HEK293 (cell line): ENCODE measurements around the gene TARDBP.

Source experiments
- KLF1 ChIP-seq: fragments of 450-650 bp; formaldehyde crosslinking; IDR thresholded peaks from 2 replicates; pipeline ENCODE4 v1.5.1; 2016; ENCODE audit warnings: missing biosample characterization, missing genetic modification characterization
- KLF8 ChIP-seq: fragments of 450-650 bp; formaldehyde crosslinking; IDR thresholded peaks from 2 replicates; pipeline ENCODE4 v1.5.1; 2016; ENCODE audit warnings: missing biosample characterization, missing genetic modification characterization
- MEIS1 ChIP-seq: sonication (generic); formaldehyde crosslinking; IDR thresholded peaks from 2 replicates; pipeline ENCODE4 v1.8.1; 2022; ENCODE audit warnings: missing genetic modification reagents, mild to moderate bottlenecking, borderline replicate concordance
- MYNN ChIP-seq: fragments of 450-650 bp; formaldehyde crosslinking; IDR thresholded peaks from 2 replicates; pipeline ENCODE4 v1.5.1; 2016; ENCODE audit warnings: missing biosample characterization, missing genetic modification characterization, borderline replicate concordance
- SP2 ChIP-seq: fragments of 450-650 bp; formaldehyde crosslinking; IDR thresholded peaks from 2 replicates; pipeline ENCODE4 v1.5.1; 2016; ENCODE audit warnings: missing biosample characterization, missing genetic modification characterization
- WT1 ChIP-seq: fragments of 450-650 bp; formaldehyde crosslinking; IDR thresholded peaks from 2 replicates; pipeline ENCODE4 v1.5.1; 2016; ENCODE audit warnings: missing biosample characterization, missing genetic modification characterization
- YY2 ChIP-seq: fragments of 450-650 bp; formaldehyde crosslinking; IDR thresholded peaks from 2 replicates; pipeline ENCODE4 v1.5.1; 2016; ENCODE audit warnings: missing biosample characterization, missing genetic modification characterization
- ZBTB21 ChIP-seq: fragments of 450-650 bp; formaldehyde crosslinking; IDR thresholded peaks from 2 replicates; pipeline ENCODE4 v1.5.1; 2017; ENCODE audit warnings: missing biosample characterization, missing genetic modification characterization
- ZBTB7A ChIP-seq: fragments of 450-650 bp; formaldehyde crosslinking; IDR thresholded peaks from 2 replicates; pipeline ENCODE4 v1.5.1; 2016; ENCODE audit warnings: low read depth, missing biosample characterization, missing genetic modification characterization
- ZFP69B ChIP-seq: fragments of 450-650 bp; formaldehyde crosslinking; IDR thresholded peaks from 2 replicates; pipeline ENCODE4 v1.5.1; 2016; ENCODE audit warnings: missing biosample characterization, missing genetic modification characterization
- ZNF121 ChIP-seq: fragments of 450-650 bp; formaldehyde crosslinking; IDR thresholded peaks from 2 replicates; pipeline ENCODE4 v1.5.1; 2016; ENCODE audit warnings: missing biosample characterization, missing genetic modification characterization
- ZNF146 ChIP-seq: fragments of 450-650 bp; formaldehyde crosslinking; IDR thresholded peaks from 2 replicates; pipeline ENCODE4 v1.5.1; 2016; ENCODE audit warnings: missing biosample characterization, missing genetic modification characterization
- ZNF2 ChIP-seq: fragments of 450-650 bp; formaldehyde crosslinking; IDR thresholded peaks from 2 replicates; pipeline ENCODE4 v1.5.1; 2016; ENCODE audit warnings: missing biosample characterization, missing genetic modification characterization
- ZNF223 ChIP-seq: fragments of 450-650 bp; formaldehyde crosslinking; IDR thresholded peaks from 2 replicates; pipeline ENCODE4 v1.5.1; 2016; ENCODE audit warnings: missing biosample characterization, missing genetic modification characterization
- ZNF394 ChIP-seq: fragments of 450-650 bp; formaldehyde crosslinking; IDR thresholded peaks from 2 replicates; pipeline ENCODE4 v1.5.1; 2016; ENCODE audit warnings: missing biosample characterization, missing genetic modification characterization, mild to moderate bottlenecking, moderate library complexity, borderline replicate concordance
- ZNF404 ChIP-seq: fragments of 450-650 bp; formaldehyde crosslinking; IDR thresholded peaks from 2 replicates; pipeline ENCODE4 v1.5.1; 2017; ENCODE audit warnings: missing biosample characterization, missing genetic modification characterization
- ZNF416 ChIP-seq: fragments of 450-650 bp; formaldehyde crosslinking; IDR thresholded peaks from 2 replicates; pipeline ENCODE4 v1.5.1; 2016; ENCODE audit warnings: missing biosample characterization, missing genetic modification characterization
- ZNF530 ChIP-seq: fragments of 450-650 bp; formaldehyde crosslinking; IDR thresholded peaks from 2 replicates; pipeline ENCODE4 v1.5.1; 2016; ENCODE audit warnings: low read depth, missing biosample characterization, missing genetic modification characterization
- ZNF548 ChIP-seq: fragments of 450-650 bp; formaldehyde crosslinking; IDR thresholded peaks from 2 replicates; pipeline ENCODE4 v1.5.1; 2016; ENCODE audit warnings: missing biosample characterization, missing genetic modification characterization
- ZNF561 ChIP-seq: fragments of 450-650 bp; IDR thresholded peaks from 2 replicates; pipeline ENCODE4 v1.5.1; 2018; ENCODE audit warnings: missing biosample characterization, missing genetic modification characterization, borderline replicate concordance
- ZNF600 ChIP-seq: fragments of 450-650 bp; formaldehyde crosslinking; IDR thresholded peaks from 2 replicates; pipeline ENCODE4 v1.5.1; 2016; ENCODE audit warnings: missing biosample characterization, missing genetic modification characterization
- ZNF623 ChIP-seq: fragments of 450-650 bp; formaldehyde crosslinking; IDR thresholded peaks from 2 replicates; pipeline ENCODE4 v1.5.1; 2016; ENCODE audit warnings: missing biosample characterization, missing genetic modification characterization
- ZNF629 ChIP-seq: fragments of 450-650 bp; formaldehyde crosslinking; IDR thresholded peaks from 2 replicates; pipeline ENCODE4 v1.5.1; 2017; ENCODE audit warnings: missing biosample characterization, missing genetic modification characterization
- ZNF843 ChIP-seq: fragments of 450-650 bp; formaldehyde crosslinking; IDR thresholded peaks from 2 replicates; pipeline ENCODE4 v1.5.1; 2016; ENCODE audit warnings: missing biosample characterization, missing genetic modification characterization
- ZSCAN23 ChIP-seq: fragments of 450-650 bp; formaldehyde crosslinking; IDR thresholded peaks from 2 replicates; pipeline ENCODE4 v1.5.1; 2016; ENCODE audit warnings: missing biosample characterization, missing genetic modification characterization
- TF ChIP-seq, protein P1 (sequence below): fragments of 450-650 bp; formaldehyde crosslinking; IDR thresholded peaks from 2 replicates; pipeline ENCODE4 v1.5.1; 2016; ENCODE audit warnings: missing biosample characterization, missing genetic modification characterization
- TF ChIP-seq, protein P2 (sequence below): fragments of 450-650 bp; formaldehyde crosslinking; IDR thresholded peaks from 2 replicates; pipeline ENCODE4 v1.5.1; 2016; ENCODE audit warnings: missing biosample characterization, missing genetic modification characterization
- TF ChIP-seq, protein P3 (sequence below): fragments of 450-650 bp; formaldehyde crosslinking; IDR thresholded peaks from 2 replicates; pipeline ENCODE4 v1.5.1; 2016; ENCODE audit warnings: missing biosample characterization, missing genetic modification characterization
- TF ChIP-seq, protein P4 (sequence below): fragments of 450-650 bp; formaldehyde crosslinking; IDR thresholded peaks from 2 replicates; pipeline ENCODE4 v1.5.1; 2016; ENCODE audit warnings: missing biosample characterization, missing genetic modification characterization
- TF ChIP-seq, protein P5 (sequence below): fragments of 450-650 bp; IDR thresholded peaks from 2 replicates; pipeline ENCODE4 v1.5.1; 2018; ENCODE audit warnings: missing biosample characterization, mild to moderate bottlenecking, missing genetic modification characterization
- TF ChIP-seq, protein P6 (sequence below): fragments of 450-650 bp; formaldehyde crosslinking; IDR thresholded peaks from 2 replicates; pipeline ENCODE4 v1.5.1; 2016; ENCODE audit warnings: missing biosample characterization, missing genetic modification characterization

TARDBP gene

DNA sequence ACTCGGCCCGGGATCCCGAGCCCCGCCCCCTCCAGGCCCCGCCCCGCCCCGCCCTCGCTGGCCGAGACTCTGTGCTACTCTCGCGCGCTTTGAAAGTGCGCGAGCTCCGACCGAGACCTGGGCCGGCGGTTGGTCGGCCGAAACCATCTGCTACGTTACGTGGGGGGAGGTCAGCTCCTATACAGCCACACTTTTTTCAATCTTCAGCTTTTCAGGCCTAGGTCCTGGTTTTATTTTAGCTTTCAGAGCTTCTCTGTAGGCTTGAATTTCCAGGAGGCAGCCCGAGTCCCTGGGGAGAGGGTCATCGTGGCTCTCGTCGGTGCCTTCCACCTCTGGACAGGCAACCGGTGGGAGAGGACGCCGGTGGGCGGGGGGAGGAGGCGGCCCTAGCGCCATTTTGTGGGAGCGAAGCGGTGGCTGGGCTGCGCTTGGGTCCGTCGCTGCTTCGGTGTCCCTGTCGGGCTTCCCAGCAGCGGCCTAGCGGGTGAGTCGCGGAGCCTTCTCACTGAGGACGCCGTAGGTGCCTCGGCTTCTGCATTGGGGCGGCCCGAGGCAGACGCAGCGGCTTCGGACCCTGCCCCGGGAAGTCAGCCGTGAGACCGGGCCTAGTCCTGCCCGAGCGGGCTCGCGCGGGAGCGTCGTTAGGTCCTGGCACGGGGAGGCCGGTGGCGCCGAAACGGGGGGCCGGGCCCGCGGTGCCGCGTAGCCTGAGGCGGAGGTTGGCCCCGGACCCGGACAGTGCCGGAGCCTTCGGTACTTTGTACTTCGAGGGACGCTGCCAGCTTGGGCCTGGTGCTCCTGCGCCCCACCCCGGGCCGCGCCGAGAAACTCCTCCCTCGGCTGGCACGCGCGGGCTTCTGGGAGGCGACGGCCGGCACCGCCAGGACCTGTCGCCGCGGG, at the start of gene TARDBP (continued):
- TF ChIP-seq, protein P1, sequence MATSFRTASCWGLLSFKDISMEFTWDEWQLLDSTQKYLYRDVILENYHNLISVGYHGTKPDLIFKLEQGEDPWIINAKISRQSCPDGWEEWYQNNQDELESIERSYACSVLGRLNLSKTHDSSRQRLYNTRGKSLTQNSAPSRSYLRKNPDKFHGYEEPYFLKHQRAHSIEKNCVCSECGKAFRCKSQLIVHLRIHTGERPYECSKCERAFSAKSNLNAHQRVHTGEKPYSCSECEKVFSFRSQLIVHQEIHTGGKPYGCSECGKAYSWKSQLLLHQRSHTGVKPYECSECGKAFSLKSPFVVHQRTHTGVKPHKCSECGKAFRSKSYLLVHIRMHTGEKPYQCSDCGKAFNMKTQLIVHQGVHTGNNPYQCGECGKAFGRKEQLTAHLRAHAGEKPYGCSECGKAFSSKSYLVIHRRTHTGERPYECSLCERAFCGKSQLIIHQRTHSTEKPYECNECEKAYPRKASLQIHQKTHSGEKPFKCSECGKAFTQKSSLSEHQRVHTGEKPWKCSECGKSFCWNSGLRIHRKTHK (tag by site-specific recombination) = no peak
- TF ChIP-seq KLF1 = 0 out of 2 replicates have a peak, but pooled peaks have one; percentile 48
- TF ChIP-seq ZNF394 (tag by site-specific recombination) = peak; percentile 74
- TF ChIP-seq ZNF623 (tag by site-specific recombination) = peak; percentile 17
- peak; percentile 57; the same call in 1 of the 2 replicates for TF ChIP-seq ZNF843
- TF ChIP-seq ZNF416 (tag by site-specific recombination) = no peak
- TF ChIP-seq ZFP69B (tag by site-specific recombination) = 0 out of 2 replicates have a peak, but pooled peaks have one; percentile 16
- TF ChIP-seq YY2 (tag by site-specific recombination) = peak; percentile 90
- TF ChIP-seq ZNF561 (tag by site-specific recombination) = peak; percentile 89
- no peak for TF ChIP-seq ZNF530 (tag by site-specific recombination)
- TF ChIP-seq SP2 (tag by site-specific recombination) = peak; percentile 73
- TF ChIP-seq, protein P2, sequence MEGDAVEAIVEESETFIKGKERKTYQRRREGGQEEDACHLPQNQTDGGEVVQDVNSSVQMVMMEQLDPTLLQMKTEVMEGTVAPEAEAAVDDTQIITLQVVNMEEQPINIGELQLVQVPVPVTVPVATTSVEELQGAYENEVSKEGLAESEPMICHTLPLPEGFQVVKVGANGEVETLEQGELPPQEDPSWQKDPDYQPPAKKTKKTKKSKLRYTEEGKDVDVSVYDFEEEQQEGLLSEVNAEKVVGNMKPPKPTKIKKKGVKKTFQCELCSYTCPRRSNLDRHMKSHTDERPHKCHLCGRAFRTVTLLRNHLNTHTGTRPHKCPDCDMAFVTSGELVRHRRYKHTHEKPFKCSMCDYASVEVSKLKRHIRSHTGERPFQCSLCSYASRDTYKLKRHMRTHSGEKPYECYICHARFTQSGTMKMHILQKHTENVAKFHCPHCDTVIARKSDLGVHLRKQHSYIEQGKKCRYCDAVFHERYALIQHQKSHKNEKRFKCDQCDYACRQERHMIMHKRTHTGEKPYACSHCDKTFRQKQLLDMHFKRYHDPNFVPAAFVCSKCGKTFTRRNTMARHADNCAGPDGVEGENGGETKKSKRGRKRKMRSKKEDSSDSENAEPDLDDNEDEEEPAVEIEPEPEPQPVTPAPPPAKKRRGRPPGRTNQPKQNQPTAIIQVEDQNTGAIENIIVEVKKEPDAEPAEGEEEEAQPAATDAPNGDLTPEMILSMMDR (tag by site-specific recombination) = peak; percentile 38; the same call in 1 of the 2 replicates
- TF ChIP-seq ZNF548 (tag by site-specific recombination) = no peak
- peak; percentile 69 for TF ChIP-seq ZNF600 (tag by site-specific recombination)
- TF ChIP-seq, protein P3, sequence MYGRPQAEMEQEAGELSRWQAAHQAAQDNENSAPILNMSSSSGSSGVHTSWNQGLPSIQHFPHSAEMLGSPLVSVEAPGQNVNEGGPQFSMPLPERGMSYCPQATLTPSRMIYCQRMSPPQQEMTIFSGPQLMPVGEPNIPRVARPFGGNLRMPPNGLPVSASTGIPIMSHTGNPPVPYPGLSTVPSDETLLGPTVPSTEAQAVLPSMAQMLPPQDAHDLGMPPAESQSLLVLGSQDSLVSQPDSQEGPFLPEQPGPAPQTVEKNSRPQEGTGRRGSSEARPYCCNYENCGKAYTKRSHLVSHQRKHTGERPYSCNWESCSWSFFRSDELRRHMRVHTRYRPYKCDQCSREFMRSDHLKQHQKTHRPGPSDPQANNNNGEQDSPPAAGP (tag by site-specific recombination) = peak; percentile 81; the same call in 1 of the 2 replicates
- no peak for TF ChIP-seq ZNF404
- TF ChIP-seq, protein P4, sequence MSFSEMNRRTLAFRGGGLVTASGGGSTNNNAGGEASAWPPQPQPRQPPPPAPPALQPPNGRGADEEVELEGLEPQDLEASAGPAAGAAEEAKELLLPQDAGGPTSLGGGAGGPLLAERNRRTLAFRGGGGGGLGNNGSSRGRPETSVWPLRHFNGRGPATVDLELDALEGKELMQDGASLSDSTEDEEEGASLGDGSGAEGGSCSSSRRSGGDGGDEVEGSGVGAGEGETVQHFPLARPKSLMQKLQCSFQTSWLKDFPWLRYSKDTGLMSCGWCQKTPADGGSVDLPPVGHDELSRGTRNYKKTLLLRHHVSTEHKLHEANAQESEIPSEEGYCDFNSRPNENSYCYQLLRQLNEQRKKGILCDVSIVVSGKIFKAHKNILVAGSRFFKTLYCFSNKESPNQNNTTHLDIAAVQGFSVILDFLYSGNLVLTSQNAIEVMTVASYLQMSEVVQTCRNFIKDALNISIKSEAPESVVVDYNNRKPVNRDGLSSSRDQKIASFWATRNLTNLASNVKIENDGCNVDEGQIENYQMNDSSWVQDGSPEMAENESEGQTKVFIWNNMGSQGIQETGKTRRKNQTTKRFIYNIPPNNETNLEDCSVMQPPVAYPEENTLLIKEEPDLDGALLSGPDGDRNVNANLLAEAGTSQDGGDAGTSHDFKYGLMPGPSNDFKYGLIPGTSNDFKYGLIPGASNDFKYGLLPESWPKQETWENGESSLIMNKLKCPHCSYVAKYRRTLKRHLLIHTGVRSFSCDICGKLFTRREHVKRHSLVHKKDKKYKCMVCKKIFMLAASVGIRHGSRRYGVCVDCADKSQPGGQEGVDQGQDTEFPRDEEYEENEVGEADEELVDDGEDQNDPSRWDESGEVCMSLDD (tag by site-specific recombination) = peak; percentile 54; the same call in 1 of the 2 replicates
- TF ChIP-seq ZBTB21 (tag by site-specific recombination) = peak; percentile 45; the same call in 1 of the 2 replicates
- TF ChIP-seq MEIS1 = peak; percentile 72; the same call in 1 of the 2 replicates
- TF ChIP-seq ZNF223 (tag by site-specific recombination) = peak; percentile 11; the same call in 1 of the 2 replicates
- peak; percentile 71 for TF ChIP-seq ZNF121 (tag by site-specific recombination)
- TF ChIP-seq, protein P5, sequence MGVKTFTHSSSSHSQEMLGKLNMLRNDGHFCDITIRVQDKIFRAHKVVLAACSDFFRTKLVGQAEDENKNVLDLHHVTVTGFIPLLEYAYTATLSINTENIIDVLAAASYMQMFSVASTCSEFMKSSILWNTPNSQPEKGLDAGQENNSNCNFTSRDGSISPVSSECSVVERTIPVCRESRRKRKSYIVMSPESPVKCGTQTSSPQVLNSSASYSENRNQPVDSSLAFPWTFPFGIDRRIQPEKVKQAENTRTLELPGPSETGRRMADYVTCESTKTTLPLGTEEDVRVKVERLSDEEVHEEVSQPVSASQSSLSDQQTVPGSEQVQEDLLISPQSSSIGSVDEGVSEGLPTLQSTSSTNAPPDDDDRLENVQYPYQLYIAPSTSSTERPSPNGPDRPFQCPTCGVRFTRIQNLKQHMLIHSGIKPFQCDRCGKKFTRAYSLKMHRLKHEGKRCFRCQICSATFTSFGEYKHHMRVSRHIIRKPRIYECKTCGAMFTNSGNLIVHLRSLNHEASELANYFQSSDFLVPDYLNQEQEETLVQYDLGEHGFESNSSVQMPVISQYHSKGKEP = 0 out of 2 replicates have a peak, but pooled peaks have one; percentile 43
- peak; percentile 89; the same call in 1 of the 2 replicates for TF ChIP-seq ZNF2
- 0 out of 2 replicates have a peak, but pooled peaks have one; percentile 45 for TF ChIP-seq ZSCAN23 (tag by site-specific recombination)
- TF ChIP-seq, protein P6, sequence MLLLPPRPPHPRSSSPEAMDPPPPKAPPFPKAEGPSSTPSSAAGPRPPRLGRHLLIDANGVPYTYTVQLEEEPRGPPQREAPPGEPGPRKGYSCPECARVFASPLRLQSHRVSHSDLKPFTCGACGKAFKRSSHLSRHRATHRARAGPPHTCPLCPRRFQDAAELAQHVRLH (tag by site-specific recombination) = no peak; the same call in 1 of the 2 replicates
- 0 out of 2 replicates have a peak, but pooled peaks have one; percentile 47 for TF ChIP-seq WT1 (tag by site-specific recombination)
- no peak for TF ChIP-seq MYNN (tag by site-specific recombination)
- TF ChIP-seq KLF8 = peak; percentile 91
- TF ChIP-seq ZNF629 (tag by site-specific recombination) = peak; percentile 72
- peak; percentile 29; the same call in 1 of the 2 replicates for TF ChIP-seq ZBTB7A
- peak; percentile 58; the same call in 1 of the 2 replicates for TF ChIP-seq ZNF146 (tag by site-specific recombination)
